ENCODE data around the gene OPCML.

The OPCML gene

GRCh38 chr11:132539590-132540368 lies 992.5 kb downstream of the OPCML start:
- no peak for DNase-seq

- no peak for DNase-seq
Observed at GRCh38 chr11:132538642-132539041, 993.7 kb downstream of the OPCML start.

- DNase-seq, result no peak
Observed at GRCh38 chr11:132535830-132536229, 996.5 kb downstream of the OPCML start.

- DNase-seq, result no peak
Observed at GRCh38 chr11:132531921-132532320, 1000.4 kb downstream of the OPCML start.

GRCh38 chr11:132528181-132528580 lies 1004.1 kb downstream of the OPCML start:
- no peak for DNase-seq

GRCh38 chr11:132523929-132524328 lies 1008.4 kb downstream of the OPCML start:
- DNase-seq, result no peak

- DNase-seq, result no peak
Observed at GRCh38 chr11:132520199-132520598, 1012.1 kb downstream of the OPCML start.

GRCh38 chr11:132519241-132519815 lies 1013.0 kb downstream of the OPCML start:
- no peak for DNase-seq

GRCh38 chr11:132504501-132505041 lies 1027.7 kb downstream of the OPCML start:
- DNase-seq, result no peak

- no peak for DNase-seq
Observed at GRCh38 chr11:132501356-132501755, 1030.9 kb downstream of the OPCML start.

GRCh38 chr11:132499661-132500060 lies 1032.6 kb downstream of the OPCML start:
- no peak for DNase-seq

- DNase-seq, result no peak
Observed at GRCh38 chr11:132496341-132496740, 1036.0 kb downstream of the OPCML start.

- no peak for DNase-seq
Observed at GRCh38 chr11:132493801-132494200, 1038.5 kb downstream of the OPCML start.

- DNase-seq, result no peak
Observed at GRCh38 chr11:132490978-132491377, 1041.3 kb downstream of the OPCML start.

- DNase-seq, result no peak
Observed at GRCh38 chr11:132486060-132486459, 1046.2 kb downstream of the OPCML start.

- no peak for DNase-seq
Observed at GRCh38 chr11:132475026-132475425, 1057.3 kb downstream of the OPCML start.

- DNase-seq, result no peak
Observed at GRCh38 chr11:132472411-132473172, 1059.7 kb downstream of the OPCML start.

GRCh38 chr11:132471466-132471865 lies 1060.8 kb downstream of the OPCML start:
- DNase-seq, result no peak

GRCh38 chr11:132466983-132467382 lies 1065.3 kb downstream of the OPCML start:
- DNase-seq, result no peak

- no peak for DNase-seq
Observed at GRCh38 chr11:132464939-132465338, 1067.4 kb downstream of the OPCML start.

GRCh38 chr11:132464003-132464342 lies 1068.3 kb downstream of the OPCML start:
- DNase-seq, result peak; percentile 40

GRCh38 chr11:132463295-132464002 lies 1068.9 kb downstream of the OPCML start:
- DNase-seq, result no peak

GRCh38 chr11:132459736-132460135 lies 1072.6 kb downstream of the OPCML start:
- no peak for DNase-seq
